GM12891 (cell line): ENCODE data around the gene SCLT1.

ENCODE experiments used
- POLR2A ChIP-seq: IDR thresholded peaks from 2 replicates; pipeline ENCODE4 v1.6.1; 2011; ENCODE audit warnings: low read depth, low read length, control low read depth
- POLR2AphosphoS5 ChIP-seq: IDR thresholded peaks from 2 replicates; pipeline ENCODE4 v1.6.1; 2011; ENCODE audit warnings: low read depth, low read length, control low read depth
- TAF1 ChIP-seq: IDR thresholded peaks from 2 replicates; pipeline ENCODE4 v1.6.1; 2011; ENCODE audit warnings: low read depth, low read length, control low read depth

GRCh38 chr4:128853741-128854140 lies 239.6 kb downstream of the SCLT1 start:
- TF ChIP-seq POLR2A (no peak), POLR2AphosphoS5 (no peak), TAF1 (no peak)
